ENCODE data around the gene LPCAT1.

The LPCAT1 gene

GRCh38 chr5:1526190-1526631 is 2.5 kb upstream of the LPCAT1 start:
- Histone ChIP-seq H3K4me1 (ENCODE audit: control insufficient read depth, insufficient read depth, low read length) (peaks cover 23% of the 10 kb centered on the region), H3K36me3 (ENCODE audit: control insufficient read depth in 2 of 2, insufficient read depth in 2 of 2, low read length in 2 of 2) (peaks cover 0 to under 1% of the 10 kb centered on the region in 2 donors), H3K27me3 (ENCODE audit: control insufficient read depth in 1 of 2, insufficient read depth in 2 of 2, low read length in 2 of 2) (no peaks in the 10 kb centered on the region), H3K9ac (ENCODE audit: low read length in 2 of 2) (no peak overlapping the region), H3K27ac (ENCODE audit: low read length) (no peak overlapping the region), H3K9me3 (ENCODE audit: control insufficient read depth in 2 of 2, low read length in 2 of 2) (no peaks in the 10 kb centered on the region), H3K4me3 (ENCODE audit: low read length in 2 of 2) (no peak overlapping the region)

DNA sequence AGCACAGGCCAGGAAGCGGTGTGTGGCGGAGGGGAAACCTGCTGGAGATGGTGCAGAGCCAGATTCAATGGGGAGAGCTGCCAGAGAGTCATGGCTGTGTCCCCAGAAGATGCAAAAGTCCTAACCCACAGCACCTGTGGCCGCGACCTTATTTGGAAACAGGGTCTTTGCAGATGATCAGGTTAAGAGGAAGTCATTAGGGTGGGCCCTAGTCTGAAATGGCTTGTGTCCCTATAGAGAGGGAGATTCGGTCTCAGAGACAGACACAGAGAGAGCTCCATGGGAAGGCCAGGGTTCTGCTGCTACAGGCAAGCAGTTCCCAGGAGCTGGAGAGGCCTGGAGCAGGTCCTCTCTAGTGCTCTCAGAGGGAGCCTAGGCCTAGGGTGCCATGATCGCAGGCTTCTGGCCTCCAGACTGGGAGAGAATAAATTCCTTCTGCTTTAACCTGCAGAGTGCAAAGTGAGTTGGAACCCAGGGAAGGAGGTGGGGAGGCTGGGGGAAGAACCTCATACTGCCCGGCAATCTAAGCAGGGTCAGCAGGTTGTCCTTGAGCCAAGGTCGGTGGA is 1.9 kb upstream of the LPCAT1 start:
- Histone ChIP-seq H3K9me3 (ENCODE audit: control insufficient read depth in 2 of 2, low read length in 2 of 2) (no peaks in the 10 kb centered on the region), H3K4me3 (ENCODE audit: low read length in 2 of 2) (no peak overlapping the region), H3K36me3 (ENCODE audit: control insufficient read depth in 2 of 2, insufficient read depth in 2 of 2, low read length in 2 of 2) (peaks cover 0 to 2% of the 10 kb centered on the region in 2 donors), H3K4me1 (ENCODE audit: control insufficient read depth, insufficient read depth, low read length) (peaks cover 23% of the 10 kb centered on the region), H3K9ac (ENCODE audit: low read length in 2 of 2) (no peak overlapping the region), H3K27ac (ENCODE audit: low read length) (no peak overlapping the region), H3K27me3 (ENCODE audit: control insufficient read depth in 1 of 2, insufficient read depth in 2 of 2, low read length in 2 of 2) (no peaks in the 10 kb centered on the region)

DNA sequence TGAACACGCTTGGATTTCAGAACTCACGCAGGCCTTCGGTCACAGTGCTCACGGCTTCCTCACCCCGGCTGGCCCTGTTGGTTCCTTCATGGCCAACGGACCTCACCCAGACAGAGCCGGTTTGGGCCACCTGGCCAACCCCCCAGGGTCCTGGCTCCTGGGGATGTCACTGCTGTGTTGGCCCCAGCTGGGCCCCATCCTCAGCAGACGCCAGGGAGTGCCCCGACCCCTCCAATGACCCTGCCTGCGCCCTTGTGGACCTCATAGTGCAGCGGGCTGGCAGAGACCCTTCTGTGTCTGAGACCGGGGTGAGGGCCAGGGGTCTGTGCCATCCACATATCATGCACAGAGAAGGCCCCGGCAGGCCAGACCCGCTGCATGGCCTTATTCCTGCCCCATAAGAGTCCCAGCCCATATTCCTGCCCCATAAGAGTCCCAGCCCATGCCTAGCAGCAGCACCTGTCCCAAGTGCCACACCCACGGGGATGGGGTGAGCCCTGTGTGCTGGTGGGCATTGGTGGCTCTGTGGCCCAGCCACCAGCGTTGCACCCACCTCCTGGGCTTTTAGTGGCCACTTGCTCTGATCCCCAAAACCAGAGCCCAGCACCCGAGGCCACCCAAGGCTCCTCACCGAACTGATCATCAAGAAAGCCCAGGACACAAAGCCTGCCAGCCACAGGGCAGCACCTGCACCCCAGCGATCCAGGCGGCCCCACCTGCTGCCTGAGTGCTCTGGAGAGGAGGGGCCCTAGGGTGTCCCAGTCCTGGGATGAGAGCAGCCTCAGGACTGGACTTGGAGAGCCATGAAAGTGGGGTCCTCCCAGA is 1.3 kb upstream of the LPCAT1 start:
- peaks cover 23% of the 10 kb centered on the region for H3K4me1 ChIP-seq (ENCODE audit: control insufficient read depth, insufficient read depth, low read length)
- no peaks in the 10 kb centered on the region for H3K9me3 ChIP-seq (ENCODE audit: control insufficient read depth in 2 of 2, low read length in 2 of 2)
- no peak overlapping the region for H3K27ac ChIP-seq (ENCODE audit: low read length)
- H3K27me3 ChIP-seq (ENCODE audit: control insufficient read depth in 1 of 2, insufficient read depth in 2 of 2, low read length in 2 of 2) = no peaks in the 10 kb centered on the region
- H3K36me3 ChIP-seq (ENCODE audit: control insufficient read depth in 2 of 2, insufficient read depth in 2 of 2, low read length in 2 of 2) = peaks cover 0 to 2% of the 10 kb centered on the region in 2 donors
- peak overlapping the region in 1 of 2 donors; percentile 81 for H3K4me3 ChIP-seq (ENCODE audit: low read length in 2 of 2)
- H3K9ac ChIP-seq (ENCODE audit: low read length in 2 of 2) = peak overlapping the region in 1 of 2 donors; percentile 66

DNA sequence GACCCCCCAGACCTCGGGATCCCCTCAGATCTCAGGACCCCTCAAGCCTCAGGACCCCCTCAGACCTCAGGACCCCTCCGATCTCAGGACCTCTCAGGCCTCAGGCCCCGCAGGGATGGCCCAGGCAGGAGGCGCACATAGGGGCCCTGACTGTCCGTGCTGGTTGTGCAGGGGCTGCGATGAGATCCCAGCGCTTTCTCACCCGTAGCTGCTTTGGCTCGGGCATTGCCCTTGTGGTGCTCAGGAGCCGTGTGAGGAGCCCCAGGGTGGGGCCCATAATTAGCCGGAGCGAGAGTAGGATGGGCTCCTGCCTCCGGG is 680 bp upstream of the LPCAT1 start:
- no peaks in the 10 kb centered on the region for H3K9me3 ChIP-seq (ENCODE audit: control insufficient read depth in 2 of 2, low read length in 2 of 2)
- H3K4me3 ChIP-seq (ENCODE audit: low read length in 2 of 2) = peak overlapping the region; percentile 46 to 81
- H3K27ac ChIP-seq (ENCODE audit: low read length) = peak overlapping the region; percentile 37
- peak overlapping the region; percentile 66 to 72 for H3K9ac ChIP-seq (ENCODE audit: low read length in 2 of 2)
- H3K4me1 ChIP-seq (ENCODE audit: control insufficient read depth, insufficient read depth, low read length) = peaks cover 23% of the 10 kb centered on the region
- H3K27me3 ChIP-seq (ENCODE audit: control insufficient read depth in 1 of 2, insufficient read depth in 2 of 2, low read length in 2 of 2) = no peaks in the 10 kb centered on the region
- peaks cover 0 to 4% of the 10 kb centered on the region in 2 donors for H3K36me3 ChIP-seq (ENCODE audit: control insufficient read depth in 2 of 2, insufficient read depth in 2 of 2, low read length in 2 of 2)

- Histone ChIP-seq H3K9me3 (ENCODE audit: control insufficient read depth in 2 of 2, low read length in 2 of 2) (no peaks in the 10 kb centered on the region), H3K27ac (ENCODE audit: low read length) (no peak overlapping the region)
Measured at GRCh38 chr5:1523480-1523792, 324 bp downstream of the LPCAT1 start.

GRCh38 chr5:1522601-1523479 is 920 bp downstream of the LPCAT1 start:
- H3K27me3 ChIP-seq (ENCODE audit: control insufficient read depth in 1 of 2, insufficient read depth in 2 of 2, low read length in 2 of 2) = no peaks in the 10 kb centered on the region
- no peaks in the 10 kb centered on the region for H3K9me3 ChIP-seq (ENCODE audit: control insufficient read depth in 2 of 2, low read length in 2 of 2)
- H3K27ac ChIP-seq (ENCODE audit: low read length) = no peak overlapping the region
- peak overlapping the region in 1 of 2 donors; percentile 52 for H3K9ac ChIP-seq (ENCODE audit: low read length in 2 of 2)
- peaks cover 23% of the 10 kb centered on the region for H3K4me1 ChIP-seq (ENCODE audit: control insufficient read depth, insufficient read depth, low read length)
- peak overlapping the region; percentile 59 to 81 for H3K4me3 ChIP-seq (ENCODE audit: low read length in 2 of 2)
- peaks cover 0 to 11% of the 10 kb centered on the region in 2 donors for H3K36me3 ChIP-seq (ENCODE audit: control insufficient read depth in 2 of 2, insufficient read depth in 2 of 2, low read length in 2 of 2)

More at GRCh38 chr5:1523480-1523792, 324 bp downstream of the LPCAT1 start:
- peak overlapping the region; percentile 59 to 81 for H3K4me3 ChIP-seq (ENCODE audit: low read length in 2 of 2)
- peaks cover 23% of the 10 kb centered on the region for H3K4me1 ChIP-seq (ENCODE audit: control insufficient read depth, insufficient read depth, low read length)
- H3K36me3 ChIP-seq (ENCODE audit: control insufficient read depth in 2 of 2, insufficient read depth in 2 of 2, low read length in 2 of 2) = peaks cover 0 to 11% of the 10 kb centered on the region in 2 donors
- H3K27me3 ChIP-seq (ENCODE audit: control insufficient read depth in 1 of 2, insufficient read depth in 2 of 2, low read length in 2 of 2) = no peaks in the 10 kb centered on the region
- no peak overlapping the region for H3K9ac ChIP-seq (ENCODE audit: low read length in 2 of 2)

DNA sequence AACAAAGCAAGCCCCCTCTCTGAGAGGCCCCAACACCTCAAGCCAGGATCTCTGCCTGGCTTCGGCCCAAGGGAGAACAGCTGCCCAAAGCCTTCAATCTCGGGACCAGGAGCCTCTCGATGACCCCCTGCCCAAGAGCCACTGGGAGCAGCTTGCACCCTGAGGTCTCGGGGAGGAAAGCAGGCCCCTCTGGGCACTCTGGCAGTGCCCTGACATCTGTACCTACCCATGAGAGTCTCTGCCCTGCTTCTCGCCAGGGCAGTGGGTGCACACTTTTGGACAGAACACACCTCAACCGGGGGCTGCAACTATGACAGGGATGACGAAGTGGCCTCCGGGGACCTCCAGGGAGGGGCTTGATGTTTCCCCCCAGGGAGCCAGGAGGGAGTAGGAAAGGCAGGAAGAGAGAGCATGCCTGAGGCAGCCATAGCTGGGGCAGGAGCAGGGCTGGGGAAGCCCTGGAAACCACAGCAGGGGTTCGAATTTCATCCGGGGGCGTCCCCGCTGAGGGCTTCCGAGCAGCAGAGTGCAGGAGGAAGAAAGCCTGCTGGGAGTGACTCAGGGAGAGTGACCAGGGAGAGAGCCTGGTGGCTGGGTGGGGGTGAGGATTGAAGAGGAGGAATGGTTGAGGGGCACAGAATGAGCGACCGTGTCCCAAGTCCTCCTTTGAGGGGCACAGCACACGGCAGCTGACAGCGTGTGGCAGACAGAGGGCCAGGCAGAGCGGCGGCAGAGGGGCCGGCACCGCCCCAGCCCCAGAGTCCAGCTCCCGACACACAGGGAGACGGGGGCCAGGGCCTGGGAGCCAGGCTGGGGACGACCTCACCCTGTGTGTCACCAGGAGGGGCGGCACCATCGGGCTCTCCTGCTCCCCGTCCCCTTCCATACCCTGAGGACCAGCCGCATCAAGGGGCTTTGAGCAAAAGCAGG is 1.8 kb downstream of the LPCAT1 start:
- Histone ChIP-seq H3K4me1 (ENCODE audit: control insufficient read depth, insufficient read depth, low read length) (peaks cover 23% of the 10 kb centered on the region), H3K27ac (ENCODE audit: low read length) (no peak overlapping the region), H3K36me3 (ENCODE audit: control insufficient read depth in 2 of 2, insufficient read depth in 2 of 2, low read length in 2 of 2) (peaks cover 0 to 13% of the 10 kb centered on the region in 2 donors), H3K27me3 (ENCODE audit: control insufficient read depth in 1 of 2, insufficient read depth in 2 of 2, low read length in 2 of 2) (no peaks in the 10 kb centered on the region), H3K9me3 (ENCODE audit: control insufficient read depth in 2 of 2, low read length in 2 of 2) (no peaks in the 10 kb centered on the region), H3K9ac (ENCODE audit: low read length in 2 of 2) (peak overlapping the region; percentile 42 to 52), H3K4me3 (ENCODE audit: low read length in 2 of 2) (peak overlapping the region in 1 of 2 donors; percentile 81)

GRCh38 chr5:1520791-1521453 is 2.8 kb downstream of the LPCAT1 start:
- Histone ChIP-seq H3K9ac (ENCODE audit: low read length in 2 of 2) (no peak overlapping the region), H3K4me3 (ENCODE audit: low read length in 2 of 2) (no peak overlapping the region), H3K4me1 (ENCODE audit: control insufficient read depth, insufficient read depth, low read length) (peaks cover 23% of the 10 kb centered on the region), H3K36me3 (ENCODE audit: control insufficient read depth in 2 of 2, insufficient read depth in 2 of 2, low read length in 2 of 2) (peaks cover 0 to 13% of the 10 kb centered on the region in 2 donors), H3K27me3 (ENCODE audit: control insufficient read depth in 1 of 2, insufficient read depth in 2 of 2, low read length in 2 of 2) (no peaks in the 10 kb centered on the region), H3K27ac (ENCODE audit: low read length) (no peak overlapping the region), H3K9me3 (ENCODE audit: control insufficient read depth in 2 of 2, low read length in 2 of 2) (no peaks in the 10 kb centered on the region)

GRCh38 chr5:1519631-1520210 is 4.0 kb downstream of the LPCAT1 start:
- H3K27me3 ChIP-seq (ENCODE audit: control insufficient read depth in 1 of 2, insufficient read depth in 2 of 2, low read length in 2 of 2) = no peaks in the 10 kb centered on the region
- H3K9ac ChIP-seq (ENCODE audit: low read length in 2 of 2) = no peak overlapping the region
- no peaks in the 10 kb centered on the region for H3K9me3 ChIP-seq (ENCODE audit: control insufficient read depth in 2 of 2, low read length in 2 of 2)
- H3K4me1 ChIP-seq (ENCODE audit: control insufficient read depth, insufficient read depth, low read length) = peaks cover 23% of the 10 kb centered on the region
- H3K36me3 ChIP-seq (ENCODE audit: control insufficient read depth in 2 of 2, insufficient read depth in 2 of 2, low read length in 2 of 2) = peaks cover 0 to 13% of the 10 kb centered on the region in 2 donors
- H3K4me3 ChIP-seq (ENCODE audit: low read length in 2 of 2) = no peak overlapping the region
- no peak overlapping the region for H3K27ac ChIP-seq (ENCODE audit: low read length)

All from stomach smooth muscle (tissue), 2 donors.